Vagina (tissue), 2 donors: ENCODE results near the gene NAV1. TPM values are rescaled to one million over a fixed set of nuclear protein-coding genes. Genes with fewer than 3 reads are reported as not detected.
A peak's percentile ranks its signal among the peaks of the same experiment; 100 is the strongest.
"Not testable (repeated sequence)": the region's sequence is repeated elsewhere in the genome, so short reads cannot be mapped to it uniquely, and the experiment has no call there.

ENCODE experiments used
- DNase-seq, 2 donors: peaks; one replicate each; pipeline ENCODE4 v3.0.0-alpha.2; 2017; ENCODE audit errors: extremely low spot score in 2 of 2
- H3K27ac ChIP-seq: fragments of 200-600 bp; sonication (generic); one replicate; pipeline ENCODE4 v1.5.1; 2019
- H3K27me3 ChIP-seq: fragments of 200-600 bp; sonication (generic); one replicate; pipeline ENCODE4 v1.5.1; 2019
- H3K36me3 ChIP-seq, 2 donors: fragments of 200-600 bp; sonication (generic); one replicate each; pipeline ENCODE4 v1.5.1; 2017 to 2019
- H3K4me1 ChIP-seq: fragments of 200-600 bp; sonication (generic); one replicate; pipeline ENCODE4 v1.5.1; 2019
- H3K4me3 ChIP-seq, 2 donors: fragments of 200-600 bp; sonication (generic); 1 replicate in 1 of 2; 2 replicates in 1 of 2; pipeline ENCODE4 v1.5.1; 2016 to 2019
- H3K9me3 ChIP-seq: fragments of 200-600 bp; sonication (generic); one replicate; pipeline ENCODE4 v1.5.1; 2019
- POLR2A ChIP-seq, 2 donors: fragments of 450-650 bp; IDR thresholded peaks; one replicate each; pipeline ENCODE4 v1.6.1; 2017; ENCODE audit warnings: antibody characterized with exemption in 2 of 2, mild to moderate bottlenecking in 2 of 2, moderate library complexity in 2 of 2
- POLR2AphosphoS5 ChIP-seq, 2 donors: sonication (generic); formaldehyde crosslinking; IDR thresholded peaks; one replicate each; pipeline ENCODE4 v1.9.0; 2017; ENCODE audit warnings: antibody characterized with exemption in 2 of 2, mild to moderate bottlenecking in 2 of 2, low read depth in 1 of 2; ENCODE audit not compliant: insufficient read depth in 1 of 2
- intact Hi-C: fragments of 100-400 bp; cut with DNase I; formaldehyde crosslinking; loops from one replicate; pipeline ENCODE4 v1.15.1; 2023
- total RNA-seq: library from RNA; depleted of rRNA; stranded (reverse); fragments of >200 nt; gene quantifications from one replicate; pipeline ENCODE4 v1.2.3, GENCODE V29; 2016
- TF ChIP-seq, protein P1 (sequence below), 3 experiments: fragments of 450-650 bp in 2 of 3; fragments of 200-600 bp in 1 of 3; sonication (generic) in 1 of 3; IDR thresholded peaks; one replicate each; pipeline ENCODE4 v1.5.1; 2017 to 2019; ENCODE audit warnings: antibody characterized with exemption in 3 of 3, mild to moderate bottlenecking in 2 of 3, moderate library complexity in 2 of 3

NAV1 gene
- total RNA-seq, 1 donor from 2014 or later: 45.9 TPM

DNA sequence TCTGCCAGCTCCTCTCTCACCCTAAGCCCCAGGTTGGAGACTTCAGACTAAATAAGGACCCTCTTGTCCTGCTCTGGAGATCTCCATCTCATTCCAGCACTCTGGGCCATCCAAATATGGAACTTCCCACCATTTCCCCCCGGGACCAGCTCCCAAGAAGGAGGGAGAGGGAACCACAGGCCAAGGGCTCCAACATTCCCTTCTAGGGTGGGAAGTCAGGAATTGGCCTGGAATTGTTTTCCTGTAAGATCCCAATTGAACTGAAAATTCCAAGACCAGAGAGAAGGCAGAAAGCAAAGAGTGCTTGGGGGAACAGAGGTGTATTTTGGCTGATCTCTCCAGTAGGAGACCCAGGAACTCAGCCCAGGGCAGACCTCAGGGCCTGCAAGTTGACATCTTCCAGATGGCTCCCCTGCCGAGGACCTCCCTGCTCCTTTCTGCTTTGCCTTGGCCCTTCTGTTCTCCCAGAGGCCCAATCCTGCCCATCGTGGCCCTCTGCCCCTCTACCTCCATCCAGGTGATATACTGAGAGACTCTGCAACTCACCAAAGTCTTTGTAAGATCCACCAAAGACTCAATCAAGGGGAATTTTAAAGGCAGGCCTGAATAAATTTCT, 46.9 kb upstream of the NAV1 start:
- Histone ChIP-seq H3K36me3 (peaks cover 0 to 16% of the 10 kb centered on the region in 2 donors), H3K4me1 (peaks cover 90% of the 10 kb centered on the region)

DNA sequence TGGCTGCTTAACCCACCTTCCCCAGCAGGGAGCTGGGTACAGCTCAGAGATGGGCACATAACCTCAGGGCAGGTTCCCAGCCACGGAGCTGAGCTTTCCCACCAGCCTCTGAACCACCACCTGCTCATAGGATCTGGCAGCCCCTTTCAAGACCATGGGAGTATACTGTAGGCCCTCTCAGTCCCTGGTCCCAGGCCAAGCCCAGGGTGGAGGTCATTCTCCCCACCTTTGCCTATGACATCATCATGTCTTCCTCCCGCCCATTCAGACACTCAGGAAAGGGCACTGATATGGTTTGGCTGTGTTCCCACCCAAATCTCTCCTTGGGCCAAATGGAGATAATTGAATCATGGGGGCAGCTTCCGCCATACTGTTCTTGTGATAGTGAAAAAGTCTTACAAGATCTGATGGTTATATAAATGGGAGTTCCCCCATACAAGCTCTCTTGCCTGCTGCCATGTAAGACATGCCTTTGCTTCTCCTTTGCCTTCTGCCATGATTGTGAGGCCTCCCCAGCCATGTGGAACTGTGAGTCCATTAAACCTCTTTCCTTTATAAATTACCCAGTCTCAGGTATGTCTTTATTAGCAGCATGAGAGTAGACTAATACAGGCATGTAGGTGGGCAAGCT, 45.8 kb upstream of the NAV1 start:
- TF ChIP-seq POLR2AphosphoS5 (IDR thresholded peaks at IDR 0.05; ENCODE audit: insufficient read depth in 1 of 2, low read depth in 1 of 2): peak in 1 of 2 donors; percentile 51
- Histone ChIP-seq H3K27ac (peak overlapping the region; percentile 93), H3K36me3 (peaks cover 0 to 13% of the 10 kb centered on the region in 2 donors), H3K4me3 (peak overlapping the region in 1 of 2 donors; percentile 11), H3K4me1 (peaks cover 100% of the 10 kb centered on the region)
- H3K9me3 ChIP-seq, H3K27me3 ChIP-seq, intact Hi-C loops, DNase-seq: not testable (repeated sequence)

More for the DNA sequence above, 46.9 kb upstream of the NAV1 start:
- H3K4me3 ChIP-seq: no peak overlapping the region
- DNase-seq: no peak
- intact Hi-C loops: no loop called here
- H3K27me3 ChIP-seq: no peaks in the 10 kb centered on the region
- no peaks in the 10 kb centered on the region for H3K9me3 ChIP-seq
- TF ChIP-seq POLR2A (IDR thresholded peaks at IDR 0.05) (no peak), POLR2AphosphoS5 (IDR thresholded peaks at IDR 0.05; ENCODE audit: insufficient read depth in 1 of 2, low read depth in 1 of 2) (no peak)
- TF ChIP-seq, protein P1, sequence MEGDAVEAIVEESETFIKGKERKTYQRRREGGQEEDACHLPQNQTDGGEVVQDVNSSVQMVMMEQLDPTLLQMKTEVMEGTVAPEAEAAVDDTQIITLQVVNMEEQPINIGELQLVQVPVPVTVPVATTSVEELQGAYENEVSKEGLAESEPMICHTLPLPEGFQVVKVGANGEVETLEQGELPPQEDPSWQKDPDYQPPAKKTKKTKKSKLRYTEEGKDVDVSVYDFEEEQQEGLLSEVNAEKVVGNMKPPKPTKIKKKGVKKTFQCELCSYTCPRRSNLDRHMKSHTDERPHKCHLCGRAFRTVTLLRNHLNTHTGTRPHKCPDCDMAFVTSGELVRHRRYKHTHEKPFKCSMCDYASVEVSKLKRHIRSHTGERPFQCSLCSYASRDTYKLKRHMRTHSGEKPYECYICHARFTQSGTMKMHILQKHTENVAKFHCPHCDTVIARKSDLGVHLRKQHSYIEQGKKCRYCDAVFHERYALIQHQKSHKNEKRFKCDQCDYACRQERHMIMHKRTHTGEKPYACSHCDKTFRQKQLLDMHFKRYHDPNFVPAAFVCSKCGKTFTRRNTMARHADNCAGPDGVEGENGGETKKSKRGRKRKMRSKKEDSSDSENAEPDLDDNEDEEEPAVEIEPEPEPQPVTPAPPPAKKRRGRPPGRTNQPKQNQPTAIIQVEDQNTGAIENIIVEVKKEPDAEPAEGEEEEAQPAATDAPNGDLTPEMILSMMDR (IDR thresholded peaks at IDR 0.05): no peak
- peak overlapping the region; percentile 93 for H3K27ac ChIP-seq

DNA sequence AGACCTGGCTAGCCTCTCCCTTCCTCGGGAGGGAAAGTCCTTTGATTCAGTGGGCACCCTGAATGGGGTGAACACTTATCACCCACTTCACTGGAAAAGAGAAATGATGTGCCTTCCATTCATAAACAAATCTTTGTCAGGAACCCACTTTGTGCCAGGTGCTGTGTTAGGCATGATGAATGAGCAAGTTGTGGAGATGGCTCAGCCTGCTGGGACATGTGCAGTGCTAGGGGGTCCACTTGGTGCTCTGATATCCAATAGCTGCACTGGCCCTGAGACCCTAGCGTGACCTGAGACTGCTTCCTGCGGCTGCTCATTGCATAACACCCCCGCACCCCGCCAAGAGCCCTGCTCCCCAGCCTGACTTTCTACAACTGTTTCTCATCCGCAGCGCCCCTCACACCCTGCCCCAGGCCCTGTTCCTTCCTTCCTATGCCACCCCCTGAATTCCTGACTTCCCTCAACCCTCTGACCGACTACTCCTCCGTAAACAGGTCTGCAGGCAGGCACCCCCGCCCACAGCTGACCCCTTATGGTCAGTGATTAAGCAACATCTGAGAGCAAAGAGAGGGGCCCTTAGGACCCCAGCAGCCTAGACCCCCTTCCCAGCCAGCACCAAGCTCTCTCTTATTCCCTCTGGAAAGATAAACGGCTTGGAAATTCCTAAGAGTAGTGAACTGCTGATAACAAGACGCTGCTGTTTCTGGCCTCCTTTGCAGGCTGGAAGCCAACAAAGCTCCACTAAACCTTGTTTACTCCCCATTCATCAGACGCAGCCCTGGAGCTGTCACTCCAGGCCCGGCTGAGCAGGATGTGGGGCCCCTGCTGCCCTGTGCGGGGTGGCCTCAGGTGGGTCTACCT, 44.9 kb upstream of the NAV1 start:
- no peaks in the 10 kb centered on the region for H3K27me3 ChIP-seq
- TF ChIP-seq, protein P1 (IDR thresholded peaks at IDR 0.05): no peak
- TF ChIP-seq POLR2AphosphoS5 (IDR thresholded peaks at IDR 0.05; ENCODE audit: insufficient read depth in 1 of 2, low read depth in 1 of 2): peak in 1 of 2 donors; percentile 63
- no peak for TF ChIP-seq POLR2A (IDR thresholded peaks at IDR 0.05)
- DNase-seq: no peak
- H3K9me3 ChIP-seq: no peaks in the 10 kb centered on the region
- peak overlapping the region; percentile 93 for H3K27ac ChIP-seq
- intact Hi-C loops: no loop called here
- H3K4me3 ChIP-seq: peak overlapping the region in 1 of 2 donors; percentile 11
- H3K36me3 ChIP-seq: peaks cover 0 to 6% of the 10 kb centered on the region in 2 donors
- H3K4me1 ChIP-seq: peaks cover 100% of the 10 kb centered on the region

DNA sequence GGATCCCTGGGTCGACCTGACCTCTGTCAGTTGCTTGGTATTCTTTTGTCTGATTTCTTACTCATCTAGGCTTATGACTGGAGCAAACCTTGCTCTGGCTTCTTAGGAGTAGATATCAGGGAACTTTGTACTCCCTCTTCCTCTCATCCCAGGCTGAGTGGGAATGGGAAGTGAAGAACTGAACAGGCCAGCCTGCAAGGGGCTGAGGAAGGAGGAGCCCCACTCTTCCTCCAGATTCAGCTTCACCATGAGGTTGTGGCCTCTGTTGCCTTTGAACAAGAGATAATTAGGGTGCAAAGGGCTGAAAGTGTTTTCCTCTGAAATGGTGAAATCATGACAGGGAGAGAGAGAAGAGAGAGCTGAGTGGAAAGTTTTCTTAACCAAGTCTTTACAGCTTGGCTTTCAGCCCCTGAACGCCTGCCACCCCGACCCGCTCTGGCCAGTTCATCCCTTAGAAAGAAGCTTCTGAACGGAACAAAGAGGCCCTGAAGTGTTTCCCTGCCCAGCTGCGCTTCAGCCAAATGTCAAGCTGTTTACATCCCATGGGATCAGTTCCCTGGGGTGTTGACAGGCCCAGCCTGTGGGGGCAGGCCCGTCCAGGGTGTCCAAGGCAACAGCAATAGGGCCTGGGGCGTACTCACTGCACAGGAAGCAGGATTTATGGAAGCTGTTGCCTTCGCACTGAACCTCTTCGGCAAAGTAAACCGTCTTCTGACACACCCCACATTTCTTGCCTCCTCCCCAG, 43.2 kb upstream of the NAV1 start:
- Histone ChIP-seq H3K9me3 (no peaks in the 10 kb centered on the region), H3K36me3 (peaks cover 0 to 6% of the 10 kb centered on the region in 2 donors), H3K4me3 (peak overlapping the region in 1 of 2 donors; percentile 3), H3K27ac (peak overlapping the region; percentile 93), H3K27me3 (no peaks in the 10 kb centered on the region), H3K4me1 (peaks cover 100% of the 10 kb centered on the region)
- DNase-seq: peak in 1 of 2 donors; percentile 96
- intact Hi-C loops: no loop called here
- TF ChIP-seq POLR2A (IDR thresholded peaks at IDR 0.05): no peak
- peak; percentile 91 to 92 for TF ChIP-seq POLR2AphosphoS5 (IDR thresholded peaks at IDR 0.05; ENCODE audit: insufficient read depth in 1 of 2, low read depth in 1 of 2)
- TF ChIP-seq, protein P1 (IDR thresholded peaks at IDR 0.05): no peak

DNA sequence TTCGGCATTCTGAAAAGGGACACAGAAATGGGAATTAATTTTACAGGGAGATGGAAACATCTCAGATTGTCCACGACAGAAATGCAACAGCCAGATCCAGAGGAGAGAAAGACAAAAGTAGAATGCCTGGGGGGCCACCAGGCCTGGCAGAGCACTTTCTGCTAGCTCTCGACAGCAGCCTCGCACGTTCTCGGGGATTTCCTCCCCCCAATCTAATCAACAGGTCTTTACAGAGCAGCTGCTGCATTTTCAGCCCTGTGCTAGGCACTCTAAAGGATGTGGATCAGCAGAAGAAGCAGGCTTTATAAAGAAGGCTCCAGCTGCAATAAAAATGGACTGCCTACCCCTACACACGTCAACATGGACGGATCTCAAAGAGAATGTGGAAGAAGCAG, 42.6 kb upstream of the NAV1 start:
- no peak for DNase-seq
- Histone ChIP-seq H3K4me1 (peaks cover 100% of the 10 kb centered on the region), H3K4me3 (peak overlapping the region in 1 of 2 donors; percentile 3), H3K27me3 (no peaks in the 10 kb centered on the region), H3K9me3 (no peaks in the 10 kb centered on the region), H3K36me3 (peaks cover 0 to 6% of the 10 kb centered on the region in 2 donors), H3K27ac (peak overlapping the region; percentile 93)
- no peak for TF ChIP-seq POLR2A (IDR thresholded peaks at IDR 0.05)
- TF ChIP-seq POLR2AphosphoS5 (IDR thresholded peaks at IDR 0.05; ENCODE audit: insufficient read depth in 1 of 2, low read depth in 1 of 2): peak in 1 of 2 donors; percentile 8
- intact Hi-C loops: no loop called here
